SK-N-MC (cell line): ENCODE measurements around the gene MATCAP1.

Experiments
- DNase-seq: peaks from one replicate; pipeline ENCODE4 v3.0.0-alpha.2; 2011; ENCODE audit warnings: low read depth, low spot score
- H3K27ac ChIP-seq: fragments of 200-600 bp; sonication (generic); 2 replicates; pipeline ENCODE4 v1.5.1; 2016; ENCODE audit warnings: mixed run types
- H3K36me3 ChIP-seq: fragments of 200-600 bp; sonication (generic); 2 replicates; pipeline ENCODE4 v1.6.1; 2017; ENCODE audit warnings: antibody characterized with exemption, low read length, mixed read lengths; ENCODE audit not compliant: insufficient read depth
- H3K4me3 ChIP-seq: fragments of 200-600 bp; sonication (generic); 2 replicates; pipeline ENCODE4 v1.5.1; 2016
- H3K9ac ChIP-seq: fragments of 200-600 bp; sonication (generic); 2 replicates; pipeline ENCODE4 v1.8.0; 2017; ENCODE audit warnings: mixed run types, mixed read lengths; ENCODE audit not compliant: insufficient read length
- H3K9me3 ChIP-seq: fragments of 200-600 bp; sonication (generic); 2 replicates; pipeline ENCODE4 v1.6.1; 2017; ENCODE audit warnings: low read depth, mild to moderate bottlenecking, antibody characterized with exemption, low read length, moderate library complexity, mixed read lengths
- EZH2 ChIP-seq: fragments of 200-600 bp; sonication (generic); IDR thresholded peaks from one replicate; pipeline ENCODE4 v1.6.1; 2017; ENCODE audit warnings: antibody characterized with exemption
- FOXP2 ChIP-seq: optimal IDR thresholded peaks from 2 replicates; pipeline ENCODE3; 2011; ENCODE audit warnings: mild to moderate bottlenecking, moderate library complexity; ENCODE audit not compliant: insufficient read depth; ENCODE audit errors: extremely low read length, control extremely low read depth
- POLR2AphosphoS5 ChIP-seq: IDR thresholded peaks from 2 replicates; pipeline ENCODE4 v1.6.1; 2012; ENCODE audit warnings: mild to moderate bottlenecking, low read depth, low read length, borderline replicate concordance

The MATCAP1 gene

GRCh38 chr16:67210069-67210937 is 26.5 kb upstream of the MATCAP1 start:
- Histone ChIP-seq H3K9ac (no peak overlapping the region), H3K9me3 (no peaks in the 10 kb centered on the region), H3K4me3 (no peak overlapping the region), H3K27ac (no peak overlapping the region), H3K36me3 (no peaks in the 10 kb centered on the region)
- no peak for DNase-seq
- TF ChIP-seq POLR2AphosphoS5 (no peak), FOXP2 (no peak), EZH2 (no peak)

GRCh38 chr16:67209565-67209964 is 25.8 kb upstream of the MATCAP1 start:
- Histone ChIP-seq H3K4me3 (no peak overlapping the region), H3K36me3 (no peaks in the 10 kb centered on the region), H3K9ac (no peak overlapping the region), H3K9me3 (no peaks in the 10 kb centered on the region), H3K27ac (no peak overlapping the region)
- DNase-seq, result no peak
- TF ChIP-seq FOXP2 (no peak), EZH2 (no peak), POLR2AphosphoS5 (no peak)

- H3K27ac ChIP-seq, result no peak overlapping the region
- no peaks in the 10 kb centered on the region for H3K9me3 ChIP-seq
- no peak for TF ChIP-seq EZH2
- no peak for TF ChIP-seq POLR2AphosphoS5
- no peak for TF ChIP-seq FOXP2
- no peaks in the 10 kb centered on the region for H3K36me3 ChIP-seq
- no peak overlapping the region for H3K4me3 ChIP-seq
- DNase-seq, result no peak
- H3K9ac ChIP-seq, result no peak overlapping the region
Observed at GRCh38 chr16:67208154-67208896, 24.6 kb upstream of the MATCAP1 start.

- Histone ChIP-seq H3K9ac (no peak overlapping the region), H3K9me3 (no peaks in the 10 kb centered on the region), H3K4me3 (no peak overlapping the region), H3K27ac (no peak overlapping the region), H3K36me3 (no peaks in the 10 kb centered on the region)
- no peak for DNase-seq
- TF ChIP-seq POLR2AphosphoS5 (no peak), EZH2 (no peak), FOXP2 (no peak)
Observed at GRCh38 chr16:67207249-67208091, 23.7 kb upstream of the MATCAP1 start.

- no peaks in the 10 kb centered on the region for H3K9me3 ChIP-seq
- no peak for DNase-seq
- H3K27ac ChIP-seq, result no peak overlapping the region
- TF ChIP-seq EZH2 (no peak), FOXP2 (no peak), POLR2AphosphoS5 (no peak)
- H3K4me3 ChIP-seq, result no peak overlapping the region
- no peak overlapping the region for H3K9ac ChIP-seq
- no peaks in the 10 kb centered on the region for H3K36me3 ChIP-seq
Observed at GRCh38 chr16:67206838-67207248, 23.1 kb upstream of the MATCAP1 start.

- H3K36me3 ChIP-seq, result no peaks in the 10 kb centered on the region
- H3K9ac ChIP-seq, result no peak overlapping the region
- H3K27ac ChIP-seq, result no peak overlapping the region
- DNase-seq, result no peak
- no peak overlapping the region for H3K4me3 ChIP-seq
- H3K9me3 ChIP-seq, result no peaks in the 10 kb centered on the region
- TF ChIP-seq EZH2, result no peak
- no peak for TF ChIP-seq FOXP2
- no peak for TF ChIP-seq POLR2AphosphoS5
Observed at GRCh38 chr16:67206129-67206837, 22.5 kb upstream of the MATCAP1 start.

- no peaks in the 10 kb centered on the region for H3K36me3 ChIP-seq
- H3K27ac ChIP-seq, result no peak overlapping the region
- H3K9me3 ChIP-seq, result no peaks in the 10 kb centered on the region
- no peak overlapping the region for H3K4me3 ChIP-seq
- TF ChIP-seq EZH2, result no peak
- no peak for TF ChIP-seq POLR2AphosphoS5
- TF ChIP-seq FOXP2, result no peak
- no peak for DNase-seq
- H3K9ac ChIP-seq, result no peak overlapping the region
Observed at GRCh38 chr16:67204076-67204475, 20.3 kb upstream of the MATCAP1 start.

GRCh38 chr16:67202956-67203493 is 19.3 kb upstream of the MATCAP1 start:
- no peak overlapping the region for H3K4me3 ChIP-seq
- no peak overlapping the region for H3K27ac ChIP-seq
- no peaks in the 10 kb centered on the region for H3K9me3 ChIP-seq
- no peak for TF ChIP-seq FOXP2
- TF ChIP-seq EZH2, result no peak
- no peak for TF ChIP-seq POLR2AphosphoS5
- DNase-seq, result no peak
- no peak overlapping the region for H3K9ac ChIP-seq
- H3K36me3 ChIP-seq, result no peaks in the 10 kb centered on the region; the same call in 1 of the 2 replicates
